DMS79 (cell line): ENCODE measurements around the gene PEF1.

Experiments
- DNase-seq: peaks from one replicate; lab custom pipeline; 2025; lab: John Stamatoyannopoulos, UW

PEF1 gene

DNA sequence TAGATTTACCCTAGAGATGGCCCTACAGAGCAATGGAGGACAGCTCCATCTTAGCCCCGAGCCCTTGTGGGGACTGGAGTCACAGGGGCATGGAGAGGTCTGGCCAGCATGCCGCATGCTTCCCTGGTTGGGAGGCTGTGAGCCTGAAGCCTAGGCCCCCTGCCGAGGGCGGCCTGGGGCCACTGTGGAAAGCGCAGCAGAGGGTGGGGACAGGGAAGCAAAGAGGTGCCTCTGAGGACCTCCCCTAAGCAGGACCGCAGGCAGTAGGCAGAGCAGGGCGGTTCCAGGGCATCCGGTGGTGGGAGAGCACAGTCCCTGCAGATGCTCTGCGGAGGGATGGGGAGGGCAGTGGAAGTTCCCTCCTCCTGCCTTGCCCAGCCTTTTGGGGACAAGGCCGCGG, 26.5 kb upstream of the PEF1 start:
- DNase-seq, result no peak

DNA sequence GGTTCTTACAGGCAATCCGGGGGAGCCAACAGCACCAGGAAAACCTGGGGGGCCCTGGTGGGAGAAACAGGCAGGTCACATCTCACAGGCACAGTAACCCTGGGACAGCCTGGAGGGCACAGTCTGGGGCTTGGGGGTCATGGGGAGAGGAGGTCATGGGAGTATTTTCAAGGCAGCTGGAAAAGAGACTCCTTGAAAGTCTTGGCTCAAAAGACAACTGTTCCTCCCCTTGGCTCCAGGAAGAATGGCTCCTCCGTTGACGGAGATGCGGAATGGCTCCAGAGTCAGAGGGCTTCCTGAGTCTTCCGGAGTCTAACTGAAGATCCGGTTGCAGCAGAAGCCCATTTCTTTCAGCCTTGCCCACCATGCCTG, 25.9 kb upstream of the PEF1 start:
- DNase-seq, result no peak

DNA sequence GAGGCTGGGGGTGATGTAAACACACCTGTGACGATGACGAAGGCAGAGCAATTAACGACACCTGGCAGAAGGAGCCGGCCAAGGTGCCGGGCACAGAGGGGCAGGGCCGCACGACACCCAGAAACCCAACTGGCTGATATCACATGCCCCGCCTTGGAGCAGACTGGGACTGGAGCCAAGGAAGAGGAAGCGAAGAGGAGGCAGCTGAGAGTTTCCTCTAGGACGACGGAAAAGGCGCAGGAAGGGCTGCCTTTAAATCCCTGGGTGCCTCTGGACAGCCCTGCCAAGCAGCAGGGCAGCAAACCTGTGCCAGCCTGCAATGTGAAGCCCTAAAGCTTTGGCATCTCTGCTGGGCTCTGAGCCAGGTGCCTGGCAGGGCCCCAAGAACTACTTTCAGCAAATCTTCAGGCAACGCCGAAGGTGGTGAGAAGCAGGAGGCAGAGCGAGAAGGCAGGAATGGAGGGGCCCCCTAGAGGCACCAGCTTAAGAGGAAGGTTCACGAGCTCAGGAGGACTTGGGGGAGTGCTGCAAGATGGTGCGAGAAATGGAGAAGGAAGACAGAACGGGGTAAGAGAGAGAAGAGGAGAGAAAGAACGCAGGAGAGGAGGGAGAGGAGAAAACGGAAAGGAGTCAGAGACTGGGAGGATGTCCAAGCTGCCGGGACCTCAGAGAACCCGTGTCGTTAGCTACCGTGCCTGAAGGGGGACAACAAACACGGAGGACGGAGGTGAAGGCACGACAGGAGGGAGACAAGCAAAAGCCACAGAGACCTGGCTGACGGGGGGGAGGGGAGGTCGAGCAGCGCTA, 25.3 kb upstream of the PEF1 start:
- peak; percentile 95 for DNase-seq

DNA sequence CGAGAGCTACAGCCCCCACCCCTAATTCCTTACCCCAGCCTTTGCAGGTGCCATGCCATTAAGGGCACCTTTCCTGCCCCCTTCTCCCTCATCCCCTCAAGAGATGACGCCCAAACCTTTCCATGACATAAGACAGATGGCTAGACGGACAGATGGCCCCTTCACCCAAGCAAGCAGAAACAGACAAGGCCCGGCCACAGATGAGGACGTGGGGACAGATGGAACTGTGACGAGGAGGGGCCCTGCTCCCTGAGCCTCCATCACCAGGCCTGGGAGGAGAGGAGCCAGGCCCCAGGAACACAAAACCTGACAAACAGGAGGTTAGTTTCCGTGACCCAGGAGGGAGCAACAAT, 24.7 kb upstream of the PEF1 start:
- no peak for DNase-seq

DNA sequence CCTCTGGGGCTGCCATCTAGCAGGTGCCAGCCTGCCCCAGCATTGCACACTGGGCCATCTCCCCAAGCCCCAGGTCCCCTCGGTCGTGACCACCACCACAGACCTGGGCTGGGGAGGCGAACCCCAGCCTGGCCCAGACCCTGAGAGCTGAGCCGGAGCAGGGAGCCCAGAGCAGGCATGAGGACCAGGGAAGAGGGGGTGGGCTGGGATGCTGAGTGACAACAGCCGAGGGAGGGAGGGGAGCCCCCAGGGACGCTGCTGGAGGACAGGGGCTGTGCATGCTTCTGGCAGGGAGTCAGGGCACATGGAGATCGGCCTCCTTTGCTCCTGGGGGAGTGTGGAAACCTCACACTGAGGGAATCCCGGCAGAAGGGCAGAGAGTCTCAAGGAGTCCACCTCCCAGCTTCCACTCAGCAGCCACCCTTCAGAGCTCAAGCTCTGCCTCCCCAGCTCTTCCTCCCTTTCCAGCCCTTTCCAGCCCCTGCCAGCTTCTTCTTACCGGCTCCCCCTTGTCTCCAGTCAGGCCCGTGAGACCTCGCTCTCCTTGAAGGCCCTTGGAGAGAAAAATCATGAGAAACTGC, 23.7 kb upstream of the PEF1 start:
- no peak for DNase-seq

DNA sequence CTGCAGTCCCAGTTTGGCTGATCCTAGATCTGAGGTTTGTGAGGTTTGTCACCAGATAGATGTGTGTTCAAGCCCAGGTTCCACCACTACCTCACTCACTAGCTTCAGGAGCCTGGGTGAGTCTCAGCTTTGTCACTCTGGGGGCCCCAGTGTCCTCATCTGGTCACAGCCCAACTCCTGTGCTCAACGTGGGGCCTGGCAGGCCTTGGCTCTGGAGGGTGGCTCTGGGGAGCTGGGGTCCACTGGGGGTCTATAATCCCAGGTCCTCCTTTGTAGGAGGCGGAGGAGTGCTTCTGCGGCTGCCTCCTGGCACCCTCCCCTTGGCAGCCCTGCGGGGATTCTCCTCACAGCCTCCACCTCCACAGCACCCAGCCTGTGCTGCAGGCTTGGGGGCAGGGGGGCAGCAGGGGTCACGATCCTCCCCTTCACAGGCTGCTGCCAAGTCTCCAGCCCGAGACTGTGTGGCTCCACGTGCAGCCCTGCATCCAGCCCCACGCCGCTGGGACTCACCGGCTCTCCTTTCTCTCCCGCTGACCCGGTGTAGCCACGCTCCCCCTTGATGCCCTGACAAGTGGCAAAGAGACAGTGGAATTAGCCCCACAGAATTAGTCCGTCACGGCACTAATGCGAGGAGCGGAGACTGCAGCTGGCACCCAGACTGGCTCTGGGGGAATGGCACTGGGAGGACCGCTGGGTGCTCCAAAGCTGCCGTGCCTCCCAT, 22.5 kb upstream of the PEF1 start:
- DNase-seq, result no peak

DNA sequence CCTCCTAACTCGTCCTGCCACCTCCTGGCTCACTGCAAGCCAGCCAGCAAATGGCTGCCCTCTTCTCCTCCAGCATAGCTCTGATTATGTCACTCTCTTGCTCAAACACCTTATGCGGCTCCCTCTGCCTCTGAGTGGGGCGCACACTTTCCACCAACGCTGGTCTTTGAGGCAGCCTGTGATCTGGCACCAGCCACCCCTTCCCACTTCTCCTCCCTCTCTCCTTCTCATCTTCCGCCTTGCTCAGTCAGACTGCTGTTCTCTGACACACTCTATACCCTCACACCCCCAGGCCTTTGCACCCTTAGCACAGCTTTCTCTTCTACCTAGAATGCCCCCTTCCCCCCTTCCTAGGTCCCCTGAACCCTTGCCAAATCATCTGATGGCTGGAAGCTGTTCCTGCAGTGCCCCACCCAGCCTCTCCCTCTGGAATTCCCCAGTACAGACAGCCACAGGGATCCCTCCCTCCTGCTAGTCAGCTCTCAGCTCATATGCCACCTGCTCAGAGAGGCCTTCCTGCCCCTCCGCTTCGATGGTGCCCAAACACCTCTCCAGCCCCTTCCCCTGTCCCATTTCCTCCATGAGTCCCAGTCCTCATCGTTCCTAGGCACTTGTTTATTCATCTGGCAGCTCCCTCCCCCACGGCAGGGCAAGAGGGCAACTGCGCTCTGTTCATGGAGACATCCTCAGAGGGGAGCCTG, 21.7 kb upstream of the PEF1 start:
- DNase-seq, result no peak

DNA sequence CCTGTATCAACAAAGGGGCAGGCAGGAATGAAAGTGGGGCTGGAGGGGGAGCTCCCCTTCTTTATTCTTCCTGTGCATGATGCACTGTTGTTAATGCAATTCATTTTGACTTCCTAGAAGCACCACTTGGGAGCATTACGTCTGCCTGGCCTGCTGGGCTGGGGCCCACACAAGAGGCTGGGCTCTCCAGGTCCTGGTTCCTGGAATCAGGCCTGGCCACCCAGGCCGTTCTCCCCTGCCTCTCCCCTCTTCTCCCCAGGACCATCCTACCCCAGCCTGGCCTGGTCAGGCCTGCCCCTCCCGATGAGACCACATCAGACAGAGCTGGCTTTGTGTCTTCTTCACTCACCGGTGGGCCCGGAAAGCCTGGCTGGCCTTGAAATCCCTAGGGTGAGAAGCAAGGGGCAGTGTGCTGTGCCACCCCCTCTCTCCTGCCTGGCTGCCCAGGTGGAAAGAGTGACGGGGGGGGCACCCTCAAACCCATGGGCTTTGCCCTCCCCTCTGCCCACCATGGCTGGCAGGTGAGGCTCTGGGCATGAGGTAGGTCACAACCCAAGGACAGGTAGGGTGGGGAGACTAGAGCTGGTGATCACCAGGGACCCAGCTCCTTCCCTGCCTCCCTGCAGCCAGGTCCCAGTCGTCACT, 20.7 kb upstream of the PEF1 start:
- no peak for DNase-seq

DNA sequence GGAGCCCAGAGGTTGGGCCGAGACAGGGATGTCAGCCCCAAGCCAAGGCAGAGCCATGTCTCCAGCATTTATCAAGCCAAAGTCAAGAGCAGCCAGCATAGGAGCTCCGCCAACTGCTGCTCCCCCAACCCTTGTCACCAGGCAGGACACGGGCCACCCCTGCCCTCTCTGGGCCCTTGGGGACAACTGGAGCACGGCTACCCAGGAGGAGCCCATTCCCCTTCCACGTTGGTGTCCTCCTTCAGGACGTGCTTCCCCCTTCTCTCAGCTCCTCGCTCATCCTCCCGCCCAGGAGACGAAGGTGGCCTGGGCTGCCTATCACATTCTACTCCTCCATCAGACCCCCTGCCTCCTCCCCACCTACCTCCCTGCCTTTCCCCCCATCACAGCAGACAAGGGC, 19.9 kb upstream of the PEF1 start:
- DNase-seq, result no peak

DNA sequence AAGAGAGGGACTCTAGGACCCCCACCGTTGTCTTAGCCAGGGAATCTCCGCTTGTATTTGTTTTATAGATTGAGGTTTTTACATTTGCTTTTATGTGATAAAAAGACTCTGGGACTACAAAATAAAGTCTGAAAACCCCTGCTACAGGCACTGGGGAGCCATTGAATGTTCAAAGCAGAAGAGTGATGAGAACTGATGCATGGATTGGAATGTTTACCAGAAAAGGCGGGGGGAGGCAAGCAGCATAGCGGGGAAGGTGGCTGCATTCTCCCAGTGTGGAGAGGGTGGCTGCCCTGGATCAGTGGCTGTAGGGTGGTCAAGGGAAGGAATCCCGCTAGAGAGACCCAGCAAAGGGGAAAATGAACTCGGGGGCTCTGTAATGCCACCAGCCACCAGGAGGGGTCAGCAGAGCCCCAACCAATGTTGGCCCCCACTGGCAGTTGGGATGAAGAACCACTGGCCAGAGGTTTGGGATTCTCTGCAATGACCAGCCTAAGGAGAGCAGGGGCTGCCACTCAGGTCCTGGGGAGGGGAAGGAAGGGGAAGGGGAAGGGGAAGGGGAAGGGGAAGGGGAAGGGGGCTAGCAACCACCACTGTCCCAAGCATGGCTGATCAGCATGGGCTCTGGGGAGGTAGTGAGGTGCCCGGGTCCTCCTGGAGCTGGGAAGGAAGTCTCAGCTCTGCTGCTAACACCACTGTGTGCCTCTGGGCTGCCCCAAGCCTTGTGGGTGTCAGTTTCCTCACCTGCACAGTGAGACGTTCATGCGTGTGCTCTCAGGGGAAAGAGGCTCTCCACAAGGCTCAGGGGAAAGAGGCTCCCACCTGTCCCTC, 19.2 kb upstream of the PEF1 start:
- no peak for DNase-seq

DNA sequence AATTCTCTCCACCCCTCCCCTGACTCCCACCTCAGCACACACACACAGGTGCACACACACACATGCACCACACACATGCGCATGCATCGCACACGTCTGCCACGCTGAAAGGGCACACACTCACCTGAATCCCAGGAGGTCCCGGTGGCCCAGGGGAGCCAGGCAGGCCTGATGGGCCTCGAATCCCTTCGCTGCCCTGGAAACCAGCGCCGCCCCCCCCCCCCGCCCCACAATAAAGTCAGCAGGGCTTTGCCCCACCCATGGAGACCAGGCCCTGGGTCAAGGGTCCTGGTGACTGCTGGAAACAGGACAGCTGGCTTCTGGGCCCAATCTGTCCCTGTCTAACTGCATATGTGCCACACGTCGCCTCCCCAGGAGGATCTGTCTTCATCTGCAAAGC, 17.8 kb upstream of the PEF1 start:
- no peak for DNase-seq

DNA sequence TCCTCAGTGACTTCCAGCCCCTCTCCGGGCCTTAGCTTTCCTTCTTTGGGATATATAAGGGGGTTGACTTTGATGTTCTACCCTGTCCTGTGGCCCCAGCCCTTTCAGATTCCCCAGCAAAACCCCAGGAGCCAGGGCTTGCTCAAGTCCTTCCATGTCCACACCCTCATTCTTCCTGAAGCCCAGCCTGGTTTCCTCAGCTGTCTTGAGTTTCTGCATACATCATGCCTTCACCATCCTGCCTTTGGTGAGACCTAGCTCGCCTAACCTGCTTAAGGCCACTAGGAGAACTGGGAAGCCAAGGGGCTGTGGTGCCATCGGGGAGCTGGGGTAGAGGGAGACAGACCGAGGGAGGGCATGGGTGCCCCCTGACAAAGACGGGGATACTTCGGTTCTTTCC, 17.2 kb upstream of the PEF1 start:
- no peak for DNase-seq

DNA sequence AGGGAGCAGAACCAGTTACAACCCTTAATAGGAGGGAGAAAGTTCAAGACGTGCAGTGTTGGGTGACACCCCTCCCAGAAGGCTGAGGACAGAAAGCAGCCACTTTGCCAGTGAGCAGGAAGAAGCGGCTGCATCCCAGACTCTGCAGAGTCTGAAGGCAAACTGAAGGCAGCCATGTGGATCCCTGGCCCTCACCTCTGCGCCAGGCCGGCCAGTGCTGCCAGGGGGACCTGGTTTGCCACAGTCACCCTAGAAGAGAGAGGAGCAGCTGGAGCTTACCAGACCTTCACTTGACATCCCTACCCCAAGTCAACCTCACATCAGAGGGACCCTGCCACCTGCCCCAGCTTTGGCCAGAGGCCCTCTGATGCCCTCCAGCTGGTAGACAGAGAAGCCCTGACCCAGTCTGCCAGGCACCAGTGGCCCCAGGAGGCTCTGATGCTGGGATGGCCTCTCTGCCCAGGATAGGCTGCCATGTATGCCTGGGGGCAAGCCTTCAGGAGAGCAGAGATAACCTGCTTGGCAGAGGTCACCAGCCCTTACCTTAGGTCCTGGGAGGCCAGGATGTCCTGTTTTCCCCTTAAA, 16.3 kb upstream of the PEF1 start:
- no peak for DNase-seq

DNA sequence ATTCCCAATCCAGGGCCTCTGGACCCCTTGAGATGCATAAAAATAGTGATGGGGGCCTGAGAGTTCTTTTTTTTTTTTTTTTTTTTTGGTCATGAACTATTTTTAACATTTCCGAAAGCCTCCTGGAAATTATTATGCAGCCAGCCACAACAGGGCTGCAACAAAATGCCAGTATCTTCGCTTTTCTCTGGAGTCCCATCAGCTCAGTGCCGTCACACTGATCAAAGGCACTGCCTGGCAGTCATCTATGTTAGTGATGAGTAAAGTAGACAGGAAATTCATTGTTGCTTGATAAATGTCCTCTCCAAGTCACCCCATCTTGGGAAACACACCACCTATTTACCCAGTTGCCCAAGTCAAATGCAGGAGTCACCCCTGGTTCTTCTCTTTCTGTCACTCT, 15.2 kb upstream of the PEF1 start:
- no peak for DNase-seq

DNA sequence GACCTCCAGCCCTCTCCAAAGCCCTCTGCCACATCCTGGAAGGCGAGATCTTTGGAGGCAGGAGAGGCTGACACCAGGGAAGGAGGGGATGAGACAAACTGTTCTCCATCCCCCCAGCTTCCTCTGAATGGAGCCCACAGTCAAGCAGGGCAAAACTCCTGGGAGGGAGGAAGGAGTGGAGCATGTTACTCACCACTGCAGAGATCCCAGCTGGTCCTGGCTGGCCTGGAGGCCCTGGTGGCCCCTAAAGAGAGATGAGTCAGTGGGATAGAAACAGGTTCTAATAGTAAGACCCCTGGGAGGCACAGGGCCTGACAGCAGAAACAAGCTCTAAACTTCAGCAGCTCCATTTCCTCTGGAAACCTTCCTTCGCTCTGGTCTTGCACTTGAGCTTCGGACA, 14.0 kb upstream of the PEF1 start:
- no peak for DNase-seq

DNA sequence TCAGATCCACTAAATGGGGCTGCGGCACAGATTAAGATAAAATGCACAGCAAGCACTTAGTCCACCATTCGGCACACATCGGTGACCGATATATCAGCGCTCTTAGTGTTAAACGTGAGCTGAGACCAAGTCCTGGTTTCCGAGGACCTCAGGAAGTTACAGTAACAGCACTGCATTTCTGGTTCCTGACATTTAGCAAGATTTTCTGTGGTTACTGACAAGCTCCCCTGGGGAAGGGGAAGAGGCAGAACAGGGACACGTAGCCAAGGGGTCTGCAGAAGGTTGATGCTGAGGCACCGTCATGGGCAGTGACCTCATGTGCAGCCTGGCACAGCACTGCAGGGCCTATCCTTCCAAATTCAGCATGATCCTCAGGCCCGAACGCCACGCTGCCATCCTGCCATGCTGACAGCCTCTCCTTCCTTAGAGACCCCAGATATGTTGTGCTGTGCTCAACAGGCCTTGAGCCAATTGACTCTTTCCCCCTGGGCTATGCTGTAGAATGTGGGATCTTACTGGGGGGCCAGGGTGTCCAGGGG, 13.4 kb upstream of the PEF1 start:
- no peak for DNase-seq

DNA sequence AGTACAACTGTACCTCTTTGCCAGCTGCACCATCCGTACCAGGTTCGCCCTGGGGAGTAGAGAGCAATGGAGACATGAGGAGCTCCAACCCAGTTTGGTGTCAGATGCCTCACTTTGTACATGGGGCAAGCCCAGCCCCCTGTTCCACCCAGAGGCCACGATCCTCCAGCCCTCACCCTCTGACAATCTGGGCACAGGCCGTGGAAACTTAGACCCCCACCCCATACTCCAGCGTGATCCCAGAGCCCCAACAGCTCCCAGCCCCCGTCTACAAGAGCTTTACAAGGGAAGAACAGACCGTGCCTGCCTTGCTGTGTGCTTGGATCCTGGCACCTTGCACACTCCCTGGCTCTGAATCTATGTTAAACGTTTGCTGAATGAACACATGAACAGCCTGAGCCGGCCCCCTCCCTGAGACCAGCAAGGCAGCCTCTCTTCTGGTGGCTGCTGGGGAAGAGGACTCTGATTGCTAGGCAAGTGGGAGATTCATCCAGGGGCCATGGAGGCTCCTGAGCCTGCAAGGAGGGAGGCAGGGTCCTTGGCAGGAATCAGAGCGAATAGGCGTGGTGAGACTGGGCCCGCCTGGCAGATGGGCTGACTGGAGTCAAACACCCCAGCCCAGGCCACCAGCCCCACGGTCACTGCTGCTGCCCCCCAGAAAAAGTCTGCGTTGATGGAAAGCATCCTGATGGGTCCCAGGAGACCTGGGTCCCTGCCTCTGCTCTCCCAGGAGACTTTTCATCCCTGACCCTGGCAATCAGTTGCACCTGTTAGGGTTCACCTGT, 12.5 kb upstream of the PEF1 start:
- no peak for DNase-seq

DNA sequence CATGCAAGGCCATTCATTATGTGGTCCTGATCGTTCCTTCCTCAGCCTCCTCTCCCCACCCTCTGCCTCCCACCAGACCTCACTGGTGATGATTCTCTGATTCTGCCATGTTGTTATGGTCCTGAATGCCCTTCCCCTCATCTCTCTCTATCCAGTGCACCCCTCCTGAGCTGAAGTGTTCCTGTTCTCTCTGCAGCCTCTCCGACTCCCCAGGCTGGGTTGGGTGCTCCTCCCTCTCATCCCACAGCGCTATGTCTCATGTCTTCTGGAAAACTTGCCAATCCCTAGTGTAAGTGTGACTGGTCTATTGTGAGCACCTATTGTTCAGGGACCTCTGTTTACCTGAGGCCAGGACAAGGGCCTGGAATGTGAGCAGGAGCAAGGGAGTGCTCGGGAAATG, 11.1 kb upstream of the PEF1 start:
- DNase-seq, result no peak

DNA sequence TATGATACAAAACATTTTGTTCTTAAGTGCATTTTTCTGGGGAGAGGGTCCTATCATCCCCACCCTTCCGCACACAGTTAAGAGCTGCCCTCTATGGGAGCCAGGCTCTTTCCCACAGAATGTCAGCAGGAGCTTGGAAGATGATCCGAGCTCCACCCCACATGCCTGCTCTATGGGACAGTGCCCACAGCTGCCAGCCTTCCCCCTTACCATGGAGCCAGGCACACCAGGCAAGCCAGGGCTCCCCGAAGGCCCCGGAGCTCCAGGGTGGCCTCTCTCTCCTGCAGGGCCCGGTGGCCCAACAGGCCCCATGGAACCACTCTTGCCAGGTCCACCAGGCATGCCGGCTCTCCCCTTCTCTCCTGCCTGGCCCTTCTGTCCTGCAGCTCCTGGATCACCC, 10.4 kb upstream of the PEF1 start:
- DNase-seq, result no peak

DNA sequence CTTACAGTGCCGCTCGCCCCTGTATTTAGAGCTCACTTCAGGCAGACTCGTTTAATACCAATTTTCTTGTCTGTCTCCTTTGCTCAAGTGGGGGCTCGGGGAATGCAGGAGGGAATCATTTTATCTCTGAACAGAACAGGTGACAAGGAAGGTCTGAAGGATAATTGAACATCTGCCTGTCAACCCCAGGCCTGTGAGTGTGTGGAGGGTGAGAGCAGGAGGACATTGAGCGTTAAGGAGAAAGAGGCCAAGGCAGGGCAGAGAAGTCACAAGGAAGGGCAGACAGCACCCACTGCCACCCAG, 9.7 kb upstream of the PEF1 start:
- no peak for DNase-seq
